Measurements from ENCODE around the gene KCTD18.

Gene KCTD18

GRCh38 chr2:200453853-200454534, 55.9 kb downstream of the KCTD18 start:
- DNase-seq = no peak

- DNase-seq = no peak
These were observed 56.6 kb downstream of the KCTD18 start for GRCh38 chr2:200453142-200453852.

- DNase-seq = no peak
These were observed 57.5 kb downstream of the KCTD18 start for GRCh38 chr2:200452377-200452776.

- no peak for DNase-seq
These were observed 58.4 kb downstream of the KCTD18 start for GRCh38 chr2:200451511-200451910.

GRCh38 chr2:200450288-200450687, 59.6 kb downstream of the KCTD18 start:
- DNase-seq = no peak

GRCh38 chr2:200449149-200449548, 60.7 kb downstream of the KCTD18 start:
- DNase-seq = no peak

- DNase-seq = no peak
These were observed 61.4 kb downstream of the KCTD18 start for GRCh38 chr2:200448455-200448854.

- no peak for DNase-seq
These were observed 62.6 kb downstream of the KCTD18 start for GRCh38 chr2:200447139-200447855.

GRCh38 chr2:200446612-200447011, 63.3 kb downstream of the KCTD18 start:
- DNase-seq = no peak

- no peak for DNase-seq
These were observed 64.6 kb downstream of the KCTD18 start for GRCh38 chr2:200445284-200445683.

GRCh38 chr2:200444530-200444929, 65.3 kb downstream of the KCTD18 start:
- DNase-seq = no peak

- no peak for DNase-seq
These were observed 66.0 kb downstream of the KCTD18 start for GRCh38 chr2:200443916-200444315.

- no peak for DNase-seq
These were observed 66.5 kb downstream of the KCTD18 start for GRCh38 chr2:200443376-200443775.

GRCh38 chr2:200442471-200442870, 67.4 kb downstream of the KCTD18 start:
- no peak for DNase-seq

GRCh38 chr2:200439981-200440380, 69.9 kb downstream of the KCTD18 start:
- DNase-seq = no peak

All from NCI-H510A treated with DMSO at 0.1 percent for 48 hours (cell line).